ENCODE results near the gene UTP14A.

UTP14A gene

GRCh38 chrX:129877401-129877800 lies 28.6 kb upstream of the UTP14A start:
- no peak for DNase-seq
- Histone ChIP-seq H3K27ac (no peak overlapping the region), H3K27me3 (replicated peaks) (no peaks in the 10 kb centered on the region), H3K36me3 (replicated peaks) (no peaks in the 10 kb centered on the region), H3K4me3 (ENCODE audit: low read depth, low read length) (no peak overlapping the region)
- in situ Hi-C loops (cut with HindIII; ENCODE audit: low pct_ligation_motif_present, low sequenced_read_pairs) = no loop called here
- no peak for TF ChIP-seq CTCF (IDR thresholded peaks at IDR 0.05; ENCODE audit: low read depth, low read length, missing control alignments)

DNA sequence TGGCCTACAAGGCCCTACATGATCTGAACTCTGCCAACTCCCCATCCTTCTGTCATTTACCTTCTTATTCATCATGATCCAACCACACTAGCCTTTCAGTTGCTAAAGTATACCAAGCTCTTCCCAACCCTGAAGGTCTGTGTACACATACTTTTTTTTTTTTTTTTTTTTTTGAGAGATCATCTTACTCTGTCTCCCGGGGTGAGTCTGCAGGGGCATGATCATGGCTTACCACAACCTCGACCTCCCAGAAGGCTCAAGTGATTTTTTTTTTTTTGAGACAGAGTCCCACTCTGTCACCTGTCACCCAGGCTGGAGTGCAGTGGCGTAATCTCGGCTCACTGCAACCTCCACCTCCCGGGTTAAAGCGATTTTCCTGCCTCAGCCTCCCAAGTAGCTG lies 5.9 kb upstream of the UTP14A start:
- Histone ChIP-seq H3K27me3 (replicated peaks) (no peaks in the 10 kb centered on the region), H3K4me3 (ENCODE audit: low read depth, low read length) (no peak overlapping the region), H3K36me3 (replicated peaks) (no peaks in the 10 kb centered on the region), H3K27ac (no peak overlapping the region)
- TF ChIP-seq CTCF (IDR thresholded peaks at IDR 0.05; ENCODE audit: low read depth, low read length, missing control alignments) = no peak
- no peak for DNase-seq
- in situ Hi-C loops (cut with HindIII; ENCODE audit: low pct_ligation_motif_present, low sequenced_read_pairs) = no loop called here

DNA sequence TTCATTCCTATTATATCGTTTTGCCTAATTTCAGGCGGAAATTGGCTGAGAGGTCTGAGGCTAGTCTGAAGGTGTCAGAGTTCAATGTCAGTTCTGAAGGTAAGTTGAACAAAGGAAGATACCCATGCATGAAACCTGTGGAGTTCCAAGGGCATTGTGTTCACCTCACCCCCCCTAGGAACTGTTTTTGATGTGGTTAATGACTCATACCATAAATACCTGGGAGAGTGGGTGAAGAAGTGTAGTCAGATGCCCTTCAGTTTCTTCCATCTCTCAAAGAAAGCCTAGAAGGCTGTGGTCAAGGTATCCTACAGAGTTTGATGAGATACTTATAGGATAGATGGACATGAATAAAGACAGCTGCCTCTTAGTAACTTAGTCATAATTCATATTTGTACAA lies 2.7 kb downstream of the UTP14A start:
- no peak for DNase-seq
- TF ChIP-seq CTCF (IDR thresholded peaks at IDR 0.05; ENCODE audit: low read depth, low read length, missing control alignments) = no peak
- peaks cover 13% of the 10 kb centered on the region for H3K36me3 ChIP-seq (replicated peaks)

GRCh38 chrX:129925305-129926092 lies 19.5 kb downstream of the UTP14A start:
- no peaks in the 10 kb centered on the region for H3K27me3 ChIP-seq (replicated peaks)
- no peak overlapping the region for H3K4me3 ChIP-seq (ENCODE audit: low read depth, low read length)
- H3K27ac ChIP-seq = no peak overlapping the region
- in situ Hi-C loops (cut with HindIII; ENCODE audit: low pct_ligation_motif_present, low sequenced_read_pairs) = no loop called here
- peak; percentile 56 for DNase-seq
- H3K36me3 ChIP-seq (replicated peaks) = peaks cover 15% of the 10 kb centered on the region
- TF ChIP-seq CTCF (IDR thresholded peaks at IDR 0.05; ENCODE audit: low read depth, low read length, missing control alignments) = peak; percentile 74

More for the DNA sequence above, 2.7 kb downstream of the UTP14A start:
- Histone ChIP-seq H3K27me3 (replicated peaks) (no peaks in the 10 kb centered on the region), H3K27ac (no peak overlapping the region), H3K4me3 (ENCODE audit: low read depth, low read length) (no peak overlapping the region)
- in situ Hi-C loops (cut with HindIII; ENCODE audit: low pct_ligation_motif_present, low sequenced_read_pairs) = no loop called here

GRCh38 chrX:129930941-129931410 lies 25.0 kb downstream of the UTP14A start:
- Histone ChIP-seq H3K27me3 (replicated peaks) (no peaks in the 10 kb centered on the region), H3K36me3 (replicated peaks) (peaks cover 8% of the 10 kb centered on the region), H3K4me3 (ENCODE audit: low read depth, low read length) (peak overlapping the region; percentile 66), H3K27ac (peak overlapping the region; percentile 47)
- in situ Hi-C loops (cut with HindIII; ENCODE audit: low pct_ligation_motif_present, low sequenced_read_pairs) = no loop called here
- DNase-seq = no peak
- TF ChIP-seq CTCF (IDR thresholded peaks at IDR 0.05; ENCODE audit: low read depth, low read length, missing control alignments) = no peak

All from brain microvascular endothelial cell (primary cell).